SK-N-SH (cell line): ENCODE results near the gene PFDN1.

Source experiments
- CTCF ChIP-seq: fragments of 200-600 bp; sonication (generic); IDR thresholded peaks from 2 replicates; pipeline ENCODE4 v1.6.1; 2017; ENCODE audit warnings: antibody characterized with exemption, mild to moderate bottlenecking, moderate library complexity
- NRF1 ChIP-seq: IDR thresholded peaks from 2 replicates; pipeline ENCODE4 v1.6.1; 2012; ENCODE audit warnings: low read depth, mild to moderate bottlenecking, low read length

DNA sequence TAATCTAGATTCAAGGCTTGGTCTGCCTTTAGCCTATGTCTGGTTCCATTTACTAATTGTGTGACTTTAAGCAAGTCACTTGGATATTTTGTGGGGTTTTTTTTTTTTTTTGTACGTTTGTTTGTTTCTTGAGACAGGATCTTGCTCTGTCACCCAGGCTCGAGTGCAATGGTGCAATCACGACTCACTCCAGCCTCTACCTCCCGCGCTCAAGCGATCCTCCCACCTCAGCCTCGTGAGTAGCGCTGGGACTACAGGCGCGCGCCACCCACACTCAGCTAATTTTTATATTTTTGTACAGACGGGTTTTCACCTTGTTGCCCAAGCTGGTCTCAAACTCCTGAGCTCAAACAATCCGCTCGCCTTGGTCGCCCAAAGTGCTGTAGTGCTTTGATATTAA, 1.1 kb upstream of the PFDN1 start:
- TF ChIP-seq CTCF (no peak), NRF1 (no peak)
